Measurements from ENCODE around the gene PLA2G4B. TPM values are rescaled to one million over a fixed set of nuclear protein-coding genes. Genes with fewer than 3 reads are reported as not detected.

Gene PLA2G4B
- total and polyA plus RNA-seq, 2 of the 8 experiments (the other 6 are each of a cell fraction or from before 2014, with no cell fraction given) = 4.2 to 9.2 TPM

GRCh38 chr15:41896566-41896965 is 57.9 kb downstream of the PLA2G4B start (continued):
- TF ChIP-seq CHD7 (IDR thresholded peaks at IDR 0.05; ENCODE audit: insufficient replicate concordance, low read length) (no peak), PHF8 (conservative IDR thresholded peaks at IDR 0.05; ENCODE audit: low read depth, low read length) (no peak), HDAC6 (IDR thresholded peaks at IDR 0.05; ENCODE audit: low read depth, low read length) (no peak), CHD1 (IDR thresholded peaks at IDR 0.05; ENCODE audit: low read depth, low read length) (no peak)
